H9 (cell line): ENCODE measurements around the gene ELF5. TPM values are rescaled to one million over a fixed set of nuclear protein-coding genes. Genes with fewer than 3 reads are reported as not detected.

Experiments
- DNase-seq: peaks from one replicate; pipeline ENCODE4 v3.0.0-alpha.2; 2017
- H2AFZ ChIP-seq: one replicate; pipeline ENCODE4 v1.6.1; 2013; ENCODE audit warnings: mild to moderate bottlenecking, low read length, control low read depth, moderate library complexity
- H2AK5ac ChIP-seq: 2 replicates; pipeline ENCODE4 v1.6.1; 2013; ENCODE audit warnings: low read length, control low read depth, mixed read lengths; ENCODE audit not compliant: insufficient read length
- H2BK120ac ChIP-seq: one replicate; pipeline ENCODE4 v1.6.1; 2013; ENCODE audit warnings: low read depth, mild to moderate bottlenecking, low read length, control low read depth, inconsistent platforms; ENCODE audit not compliant: poor library complexity, severe bottlenecking
- H2BK12ac ChIP-seq: 2 replicates; pipeline ENCODE4 v1.6.1; 2013; ENCODE audit warnings: low read length, control low read depth, mixed read lengths, low read depth; ENCODE audit not compliant: insufficient read length
- H2BK15ac ChIP-seq: 2 replicates; pipeline ENCODE4 v1.6.1; 2013; ENCODE audit warnings: low read depth, low read length, control low read depth
- H2BK20ac ChIP-seq: one replicate; pipeline ENCODE4 v1.6.1; 2013; ENCODE audit warnings: low read depth, mild to moderate bottlenecking, low read length, control low read depth, inconsistent platforms; ENCODE audit not compliant: poor library complexity, severe bottlenecking
- H2BK5ac ChIP-seq: 2 replicates; pipeline ENCODE4 v1.6.1; 2013; ENCODE audit warnings: low read length, control low read depth, mixed read lengths; ENCODE audit not compliant: insufficient read length
- H3K14ac ChIP-seq: 2 replicates; pipeline ENCODE4 v1.6.1; 2013; ENCODE audit warnings: low read length, control low read depth; ENCODE audit not compliant: insufficient read depth
- H3K18ac ChIP-seq: 2 replicates; pipeline ENCODE4 v1.6.1; 2013; ENCODE audit warnings: low read depth, mild to moderate bottlenecking, mixed read lengths, low read length, control low read depth; ENCODE audit not compliant: insufficient read length
- H3K23ac ChIP-seq: 2 replicates; pipeline ENCODE4 v1.6.1; 2013; ENCODE audit warnings: low read length, control low read depth, mixed read lengths, low read depth; ENCODE audit not compliant: insufficient read length
- H3K23me2 ChIP-seq: 2 replicates; pipeline ENCODE4 v1.6.1; 2013; ENCODE audit warnings: low read depth, mild to moderate bottlenecking, mixed read lengths, low read length, control low read depth; ENCODE audit not compliant: insufficient read length, poor library complexity, severe bottlenecking
- H3K27ac ChIP-seq: 2 replicates; pipeline ENCODE4 v1.5.1; 2013; ENCODE audit warnings: low read length, control low read depth, mixed read lengths, low read depth; ENCODE audit not compliant: insufficient read length
- H3K27me3 ChIP-seq: 2 replicates; pipeline ENCODE4 v1.6.1; 2013; ENCODE audit warnings: low read length, control low read depth, inconsistent platforms; ENCODE audit not compliant: insufficient read depth
- H3K4ac ChIP-seq: 2 replicates; pipeline ENCODE4 v1.6.1; 2013; ENCODE audit warnings: low read depth, mild to moderate bottlenecking, control low read depth, inconsistent platforms, low read length, moderate library complexity
- H3K4me1 ChIP-seq: 2 replicates; pipeline ENCODE4 v1.6.1; 2013; ENCODE audit warnings: low read length, control low read depth, inconsistent platforms; ENCODE audit not compliant: insufficient read depth
- H3K4me2 ChIP-seq: 2 replicates; pipeline ENCODE4 v1.6.1; 2013; ENCODE audit warnings: low read length, control low read depth, mixed read lengths; ENCODE audit not compliant: insufficient read length, insufficient read depth
- H3K56ac ChIP-seq: 2 replicates; pipeline ENCODE4 v1.6.1; 2013; ENCODE audit warnings: low read depth, mild to moderate bottlenecking, mixed read lengths, low read length, control low read depth; ENCODE audit not compliant: insufficient read length
- H3K79me1 ChIP-seq: 2 replicates; pipeline ENCODE4 v1.6.1; 2013; ENCODE audit warnings: low read depth, mild to moderate bottlenecking, moderate library complexity, low read length, control low read depth, inconsistent platforms; ENCODE audit not compliant: insufficient read depth, poor library complexity, severe bottlenecking
- H3K79me2 ChIP-seq: 2 replicates; pipeline ENCODE4 v1.6.1; 2013; ENCODE audit warnings: low read length, control low read depth, inconsistent platforms; ENCODE audit not compliant: insufficient read depth
- H3K9ac ChIP-seq: 2 replicates; pipeline ENCODE4 v1.6.1; 2013; ENCODE audit warnings: low read length, control low read depth, mixed read lengths; ENCODE audit not compliant: insufficient read length; ENCODE audit errors: extremely low read depth
- H3K9me3 ChIP-seq: one replicate; pipeline ENCODE4 v1.6.1; 2013; ENCODE audit warnings: low read depth, low read length, inconsistent platforms; ENCODE audit not compliant: control insufficient read depth
- H3T11ph ChIP-seq: one replicate; pipeline ENCODE4 v1.6.1; 2013; ENCODE audit warnings: mild to moderate bottlenecking, low read length, control low read depth, inconsistent platforms
- H4K20me1 ChIP-seq: one replicate; pipeline ENCODE4 v1.6.1; 2013; ENCODE audit not compliant: control insufficient read depth, insufficient read length, insufficient read depth
- H4K5ac ChIP-seq: 2 replicates; pipeline ENCODE4 v1.6.1; 2013; ENCODE audit warnings: low read depth, mild to moderate bottlenecking, mixed read lengths, low read length, control low read depth; ENCODE audit not compliant: insufficient read length
- H4K8ac ChIP-seq: replicated peaks from 2 replicates; pipeline ENCODE4 v1.6.1; 2013; ENCODE audit warnings: low read length, control low read depth, mixed read lengths, low read depth; ENCODE audit not compliant: insufficient read length
- H4K91ac ChIP-seq: 2 replicates; pipeline ENCODE4 v1.6.1; 2013; ENCODE audit warnings: low read depth, mild to moderate bottlenecking, moderate library complexity, mixed read lengths, low read length, control low read depth; ENCODE audit not compliant: insufficient read length
- H3K27ac Mint-ChIP-seq, 3 experiments: 2 replicates in 2 of 3; 3 replicates in 1 of 3; pipeline ENCODE4 v1.8.0; 2020 to 2021; ENCODE audit warnings: mixed read lengths in 3 of 3, mild to moderate bottlenecking in 1 of 3, moderate library complexity in 1 of 3
- H3K27me3 Mint-ChIP-seq: 2 replicates; pipeline ENCODE4 v1.8.0; 2021; ENCODE audit warnings: low read depth, mild to moderate bottlenecking, moderate library complexity, mixed read lengths
- H3K36me3 Mint-ChIP-seq, 3 experiments: 2 replicates in 2 of 3; 3 replicates in 1 of 3; pipeline ENCODE4 v1.8.0; 2020 to 2021; ENCODE audit warnings: low read depth in 3 of 3, mixed read lengths in 3 of 3; ENCODE audit not compliant: insufficient read depth in 1 of 3
- H3K4me1 Mint-ChIP-seq, 2 experiments: 2 replicates each; pipeline ENCODE4 v1.8.0; 2020; ENCODE audit warnings: mixed read lengths in 2 of 2
- H3K4me3 Mint-ChIP-seq, 2 experiments: 2 replicates in 1 of 2; 3 replicates in 1 of 2; pipeline ENCODE4 v1.8.0; 2020 to 2021; ENCODE audit warnings: mild to moderate bottlenecking in 2 of 2, mixed read lengths in 2 of 2, moderate library complexity in 1 of 2
- H3K9me3 Mint-ChIP-seq, 2 experiments: 2 replicates in 1 of 2; 3 replicates in 1 of 2; pipeline ENCODE4 v1.8.0; 2020; ENCODE audit warnings: mild to moderate bottlenecking in 2 of 2, mixed read lengths in 2 of 2, moderate library complexity in 1 of 2
- WGBS: extraction: QIAGEN DNeasy Blood & Tissue Kit; methylation state at CpG from one replicate; pipeline ENCODE4 v1.1.7; 2013; ENCODE audit warnings: missing lambda C conversion rate, low lambda C conversion rate, mixed read lengths; ENCODE audit not compliant: insufficient read length; ENCODE audit errors: extremely low coverage; 5-methylcytosine and 5-hydroxymethylcytosine counted together
- total RNA-seq: library from RNA; stranded (reverse); gene quantifications from 2 replicates; pipeline ENCODE4 v1.2.1, GENCODE V29; 2021
- TF ChIP-seq, protein P1 (sequence below): fragments of 200-600 bp; sonication (generic); conservative IDR thresholded peaks from 3 replicates; pipeline ENCODE4 v1.8.0; 2021; ENCODE audit warnings: antibody characterized with exemption, mild to moderate bottlenecking

Gene ELF5
- total RNA-seq, 1 experiment from 2014 or later: not detected

GRCh38 chr11:34546511-34547209, 33.1 kb upstream of the ELF5 start:
- WGBS: no CpG with 5 or more reads among the region's 6 CpGs
- Histone ChIP-seq H3K23me2 (no peaks in the 10 kb centered on the region), H3K27ac (no peak overlapping the region), H2BK12ac (no peak overlapping the region), H2BK120ac (no peak overlapping the region), H3K4ac (no peak overlapping the region), H3K23ac (no peak overlapping the region), H4K91ac (no peak overlapping the region), H2AK5ac (no peak overlapping the region), H3K4me2 (no peak overlapping the region), H3K79me2 (no peaks in the 10 kb centered on the region), H3K79me1 (no peaks in the 10 kb centered on the region), H3K14ac (no peak overlapping the region), H3K9ac (no peak overlapping the region), H4K5ac (no peak overlapping the region), H3K27me3 (no peaks in the 10 kb centered on the region), H2BK20ac (no peak overlapping the region), H3K18ac (no peak overlapping the region), H3K56ac (no peak overlapping the region), H2AFZ (no peak overlapping the region), H4K8ac (no peak overlapping the region), H3K4me1 (no peaks in the 10 kb centered on the region), H2BK15ac (no peak overlapping the region), H3T11ph (no peak overlapping the region), H4K20me1 (no peaks in the 10 kb centered on the region), H2BK5ac (no peak overlapping the region), H3K9me3 (no peaks in the 10 kb centered on the region)
- H3K36me3 Mint-ChIP-seq: no peaks in the 10 kb centered on the region
- TF ChIP-seq, protein P1, sequence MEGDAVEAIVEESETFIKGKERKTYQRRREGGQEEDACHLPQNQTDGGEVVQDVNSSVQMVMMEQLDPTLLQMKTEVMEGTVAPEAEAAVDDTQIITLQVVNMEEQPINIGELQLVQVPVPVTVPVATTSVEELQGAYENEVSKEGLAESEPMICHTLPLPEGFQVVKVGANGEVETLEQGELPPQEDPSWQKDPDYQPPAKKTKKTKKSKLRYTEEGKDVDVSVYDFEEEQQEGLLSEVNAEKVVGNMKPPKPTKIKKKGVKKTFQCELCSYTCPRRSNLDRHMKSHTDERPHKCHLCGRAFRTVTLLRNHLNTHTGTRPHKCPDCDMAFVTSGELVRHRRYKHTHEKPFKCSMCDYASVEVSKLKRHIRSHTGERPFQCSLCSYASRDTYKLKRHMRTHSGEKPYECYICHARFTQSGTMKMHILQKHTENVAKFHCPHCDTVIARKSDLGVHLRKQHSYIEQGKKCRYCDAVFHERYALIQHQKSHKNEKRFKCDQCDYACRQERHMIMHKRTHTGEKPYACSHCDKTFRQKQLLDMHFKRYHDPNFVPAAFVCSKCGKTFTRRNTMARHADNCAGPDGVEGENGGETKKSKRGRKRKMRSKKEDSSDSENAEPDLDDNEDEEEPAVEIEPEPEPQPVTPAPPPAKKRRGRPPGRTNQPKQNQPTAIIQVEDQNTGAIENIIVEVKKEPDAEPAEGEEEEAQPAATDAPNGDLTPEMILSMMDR: no peak
- no peak overlapping the region for H3K4me3 Mint-ChIP-seq
- peak overlapping the region in 1 of 3 experiments; percentile 71; a peak in 1 of 7 replicates for H3K27ac Mint-ChIP-seq
- H3K9me3 Mint-ChIP-seq: no peaks in the 10 kb centered on the region
- DNase-seq: no peak
- peaks cover 4 to 10% of the 10 kb centered on the region in 2 experiments for H3K4me1 Mint-ChIP-seq
- peaks cover 7% of the 10 kb centered on the region for H3K27me3 Mint-ChIP-seq
